ENCODE results near the gene ZKSCAN5.
"Not testable (repeated sequence)": the region's sequence is repeated elsewhere in the genome, so short reads cannot be mapped to it uniquely, and the experiment has no call there.

Gene ZKSCAN5

GRCh38 chr7:99497766-99498545 is 6.5 kb upstream of the ZKSCAN5 start:
- DNase-seq (ENCODE audit: low spot score), result no peak

GRCh38 chr7:99498546-99498944 is 5.9 kb upstream of the ZKSCAN5 start:
- DNase-seq (ENCODE audit: low spot score), result no peak

GRCh38 chr7:99499371-99499720 is 5.1 kb upstream of the ZKSCAN5 start:
- DNase-seq (ENCODE audit: low spot score), result peak; percentile 46

- peak; percentile 90 for DNase-seq (ENCODE audit: low spot score)
These were observed 4.5 kb upstream of the ZKSCAN5 start, which contains the start of gene ZNF394 for GRCh38 chr7:99499721-99500636. Gene ZNF394 (minus strand): TSS chr7:99500281. CDS start chr7:99500093, 188 bp downstream.

- no peak for DNase-seq (ENCODE audit: low spot score)
These were observed 3.8 kb upstream of the ZKSCAN5 start for GRCh38 chr7:99500637-99501009.

- not testable (repeated sequence) for DNase-seq (ENCODE audit: low spot score)
These were observed 3.2 kb upstream of the ZKSCAN5 start for GRCh38 chr7:99501236-99501635.

- no peak for DNase-seq (ENCODE audit: low spot score)
These were observed 220 bp upstream of the ZKSCAN5 start for GRCh38 chr7:99504281-99504602.

GRCh38 chr7:99505324-99505662 is 831 bp downstream of the ZKSCAN5 start:
- no peak for DNase-seq (ENCODE audit: low spot score)

- no peak for DNase-seq (ENCODE audit: low spot score)
These were observed 9.6 kb downstream of the ZKSCAN5 start for GRCh38 chr7:99514050-99514449.

- no peak for DNase-seq (ENCODE audit: low spot score)
These were observed 16.9 kb downstream of the ZKSCAN5 start for GRCh38 chr7:99521399-99521798.

GRCh38 chr7:99525713-99526440 is 21.4 kb downstream of the ZKSCAN5 start:
- no peak for DNase-seq (ENCODE audit: low spot score)

GRCh38 chr7:99531354-99531765 is 26.9 kb downstream of the ZKSCAN5 start:
- no peak for DNase-seq (ENCODE audit: low spot score)

GRCh38 chr7:99535667-99536066 is 31.2 kb downstream of the ZKSCAN5 start:
- no peak for DNase-seq (ENCODE audit: low spot score)

- DNase-seq (ENCODE audit: low spot score), result no peak
These were observed 34.9 kb downstream of the ZKSCAN5 start for GRCh38 chr7:99539213-99539811.

- no peak for DNase-seq (ENCODE audit: low spot score)
These were observed 36.1 kb downstream of the ZKSCAN5 start for GRCh38 chr7:99540542-99540941.

GRCh38 chr7:99541212-99541611 is 36.8 kb downstream of the ZKSCAN5 start:
- DNase-seq (ENCODE audit: low spot score), result no peak

GRCh38 chr7:99543081-99543671 is 38.7 kb downstream of the ZKSCAN5 start:
- DNase-seq (ENCODE audit: low spot score), result no peak

GRCh38 chr7:99543916-99544315 is 39.5 kb downstream of the ZKSCAN5 start:
- no peak for DNase-seq (ENCODE audit: low spot score)

- not testable (repeated sequence) for DNase-seq (ENCODE audit: low spot score)
These were observed 40.8 kb downstream of the ZKSCAN5 start for GRCh38 chr7:99545308-99545707.

- not testable (repeated sequence) for DNase-seq (ENCODE audit: low spot score)
These were observed 45.1 kb downstream of the ZKSCAN5 start for GRCh38 chr7:99549545-99549944.

GRCh38 chr7:99551334-99551733 is 46.9 kb downstream of the ZKSCAN5 start:
- DNase-seq (ENCODE audit: low spot score), result no peak
